ENCODE measurements around the gene SLC28A3. TPM values are rescaled to one million over a fixed set of nuclear protein-coding genes. Genes with fewer than 3 reads are reported as not detected.

SLC28A3 gene
- total and polyA plus RNA-seq, 7 donors = 0.23 to 2.4 TPM; not detected in 5

GRCh38 chr9:84319632-84320031 is 20.9 kb downstream of the SLC28A3 start:
- TF ChIP-seq POLR2AphosphoS5 (IDR thresholded peaks at IDR 0.05) (no peak), CTCF (IDR thresholded peaks at IDR 0.05) (no peak), POLR2A (IDR thresholded peaks at IDR 0.05) (no peak), EP300 (IDR thresholded peaks at IDR 0.05) (no peak)
- no peak for DNase-seq
- H3K9me3 ChIP-seq = no peaks in the 10 kb centered on the region
- H3K27ac ChIP-seq = no peak overlapping the region
- no peak overlapping the region for H3K4me3 ChIP-seq
- WGBS, 2 donors = 62 to 87% methylated on average over 4 of the region's 4 CpGs
- intact Hi-C loops (cut with DNase I) = loop anchor here (5.0 kb wide), 2 partner anchors 382 to 482 kb away; no protein-coding TSS in a partner anchor
- H3K36me3 ChIP-seq = no peaks in the 10 kb centered on the region
- no peaks in the 10 kb centered on the region for H3K4me1 ChIP-seq
- no peaks in the 10 kb centered on the region for H3K27me3 ChIP-seq

- intact Hi-C loops (cut with DNase I) = loop anchor here (5.0 kb wide), 2 partner anchors 382 to 482 kb away; no protein-coding TSS in a partner anchor
- Histone ChIP-seq H3K27ac (no peak overlapping the region), H3K4me3 (no peak overlapping the region), H3K9me3 (no peaks in the 10 kb centered on the region), H3K36me3 (no peaks in the 10 kb centered on the region), H3K4me1 (no peaks in the 10 kb centered on the region), H3K27me3 (no peaks in the 10 kb centered on the region)
- 75 to 84% methylated on average over 2 of the region's 2 CpGs for WGBS, 2 donors
- TF ChIP-seq POLR2AphosphoS5 (IDR thresholded peaks at IDR 0.05) = no peak
- TF ChIP-seq CTCF (IDR thresholded peaks at IDR 0.05) = no peak
- TF ChIP-seq POLR2A (IDR thresholded peaks at IDR 0.05) = no peak
- no peak for TF ChIP-seq EP300 (IDR thresholded peaks at IDR 0.05)
- DNase-seq = no peak
Observed at GRCh38 chr9:84318981-84319380, 21.6 kb downstream of the SLC28A3 start.

GRCh38 chr9:84317563-84317962 is 23.0 kb downstream of the SLC28A3 start:
- H3K27ac ChIP-seq = no peak overlapping the region
- no peaks in the 10 kb centered on the region for H3K36me3 ChIP-seq
- WGBS, 2 donors = 89 to 92% methylated on average over 2 of the region's 2 CpGs
- H3K4me1 ChIP-seq = no peaks in the 10 kb centered on the region
- no peak for DNase-seq
- TF ChIP-seq CTCF (IDR thresholded peaks at IDR 0.05) (no peak), EP300 (IDR thresholded peaks at IDR 0.05) (no peak), POLR2A (IDR thresholded peaks at IDR 0.05) (no peak), POLR2AphosphoS5 (IDR thresholded peaks at IDR 0.05) (no peak)
- no peak overlapping the region for H3K4me3 ChIP-seq
- no peaks in the 10 kb centered on the region for H3K9me3 ChIP-seq
- no peaks in the 10 kb centered on the region for H3K27me3 ChIP-seq
- intact Hi-C loops (cut with DNase I) = loop anchor here (5.0 kb wide), 2 partner anchors 380 to 480 kb away; no protein-coding TSS in a partner anchor

- intact Hi-C loops (cut with DNase I) = loop anchor here (5.0 kb wide), 2 partner anchors 378 to 478 kb away; no protein-coding TSS in a partner anchor
- no peak for DNase-seq
- no peak overlapping the region for H3K27ac ChIP-seq
- 11 to 16% methylated on average over 8 of the region's 8 CpGs for WGBS, 2 donors
- no peak overlapping the region for H3K4me3 ChIP-seq
- TF ChIP-seq EP300 (IDR thresholded peaks at IDR 0.05) (no peak), POLR2A (IDR thresholded peaks at IDR 0.05) (no peak), CTCF (IDR thresholded peaks at IDR 0.05) (peak; percentile 24 to 74 (median 54))
- no peaks in the 10 kb centered on the region for H3K9me3 ChIP-seq
- H3K36me3 ChIP-seq = no peaks in the 10 kb centered on the region
- no peaks in the 10 kb centered on the region for H3K27me3 ChIP-seq
- H3K4me1 ChIP-seq = no peaks in the 10 kb centered on the region
Observed at GRCh38 chr9:84315278-84315877, 25.2 kb downstream of the SLC28A3 start.

GRCh38 chr9:84314306-84314705 is 26.3 kb downstream of the SLC28A3 start:
- no peak for DNase-seq
- intact Hi-C loops (cut with DNase I) = no loop called here
- 79 to 81% methylated on average over 2 of the region's 2 CpGs for WGBS, 2 donors
- no peak overlapping the region for H3K4me3 ChIP-seq
- no peaks in the 10 kb centered on the region for H3K9me3 ChIP-seq
- no peaks in the 10 kb centered on the region for H3K4me1 ChIP-seq
- no peak for TF ChIP-seq POLR2A (IDR thresholded peaks at IDR 0.05)
- no peak for TF ChIP-seq POLR2AphosphoS5 (IDR thresholded peaks at IDR 0.05)
- no peaks in the 10 kb centered on the region for H3K27me3 ChIP-seq
- no peaks in the 10 kb centered on the region for H3K36me3 ChIP-seq
- no peak overlapping the region for H3K27ac ChIP-seq
